Hepatic stellate cell (primary cell): ENCODE measurements around the gene LHPP.

ENCODE experiments used
- DNase-seq: peaks from one replicate; pipeline ENCODE4 v3.0.0; 2011; ENCODE audit warnings: low spot score

The LHPP gene

DNA sequence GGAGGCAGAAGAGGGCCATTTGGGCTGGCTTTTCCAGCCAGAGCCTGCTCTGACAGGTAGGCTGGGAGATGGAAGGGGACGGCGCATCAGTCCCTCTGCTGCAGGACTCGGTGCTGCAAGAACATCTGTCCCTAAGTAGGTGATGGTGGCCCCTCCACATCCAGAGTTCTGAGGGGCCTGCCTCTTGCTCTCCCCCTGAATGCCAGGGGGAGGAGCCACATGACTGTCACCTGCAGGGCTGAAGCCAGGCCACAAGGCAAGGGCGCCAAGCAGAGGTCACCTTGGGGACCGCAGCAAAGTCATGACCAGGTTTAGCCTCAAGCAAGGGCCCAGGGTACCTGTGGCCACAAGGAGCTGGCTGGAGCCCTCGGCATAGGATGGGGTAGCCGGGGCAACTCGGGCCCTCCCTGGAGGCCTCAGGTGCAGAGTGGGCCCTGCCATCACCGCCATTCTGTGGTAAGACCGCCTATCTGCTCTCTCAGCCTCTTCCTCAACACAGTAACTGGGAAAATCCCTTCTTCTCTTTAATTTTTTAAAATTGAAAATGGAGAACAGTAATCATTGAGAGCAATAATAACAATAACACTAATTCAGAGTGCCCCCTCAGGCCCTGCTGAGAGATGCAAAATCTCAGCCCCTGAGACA is 183.3 kb downstream of the LHPP start:
- DNase-seq: no peak

- no peak for DNase-seq
These were observed 184.0 kb downstream of the LHPP start for GRCh38 chr10:124645467-124646095.

DNA sequence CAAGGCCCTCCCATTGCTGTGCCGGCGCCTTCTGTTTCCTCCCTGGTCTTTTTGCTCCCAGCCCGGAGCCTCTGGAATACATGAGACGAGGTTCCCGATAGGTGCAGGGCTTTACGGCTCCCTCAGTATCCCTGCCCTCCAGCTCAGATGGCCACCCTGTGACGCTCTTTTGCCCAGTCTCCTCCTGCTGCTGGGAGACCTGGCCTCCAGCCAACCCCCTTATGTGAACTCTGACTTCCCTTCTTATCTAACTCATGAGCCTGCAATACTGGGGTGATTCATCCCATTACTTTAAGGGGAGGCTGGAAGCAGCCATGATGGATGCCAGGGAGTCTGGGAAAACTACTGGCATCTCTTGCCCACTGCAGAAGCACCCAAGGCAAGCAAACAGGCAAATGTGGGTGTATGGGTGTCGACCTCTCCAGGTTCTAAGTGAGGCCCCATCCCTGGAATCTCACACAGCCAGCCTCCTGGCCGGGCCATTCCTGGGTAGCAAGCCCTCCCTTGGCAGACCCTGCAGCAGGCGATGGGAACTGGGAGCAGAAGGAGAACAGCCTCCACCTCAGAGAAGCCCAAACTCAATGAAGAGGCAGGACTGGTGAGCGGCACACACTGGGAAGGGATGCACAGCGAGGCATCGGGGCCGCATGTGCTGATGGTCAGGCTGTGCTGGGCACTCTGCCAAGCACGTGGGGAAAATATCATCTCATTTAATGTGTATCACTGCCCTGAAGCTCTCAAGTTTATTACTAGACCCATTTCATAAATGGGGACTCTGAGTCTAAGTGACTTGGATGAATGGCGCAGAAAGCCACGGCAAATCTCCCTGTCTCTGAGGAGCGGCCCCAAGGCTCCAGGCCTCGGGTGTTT is 185.1 kb downstream of the LHPP start:
- peak; percentile 90 for DNase-seq

GRCh38 chr10:124647421-124648130 is 186.0 kb downstream of the LHPP start:
- peak; percentile 75 for DNase-seq

- DNase-seq: no peak
These were observed 186.5 kb downstream of the LHPP start for GRCh38 chr10:124648131-124648475.

DNA sequence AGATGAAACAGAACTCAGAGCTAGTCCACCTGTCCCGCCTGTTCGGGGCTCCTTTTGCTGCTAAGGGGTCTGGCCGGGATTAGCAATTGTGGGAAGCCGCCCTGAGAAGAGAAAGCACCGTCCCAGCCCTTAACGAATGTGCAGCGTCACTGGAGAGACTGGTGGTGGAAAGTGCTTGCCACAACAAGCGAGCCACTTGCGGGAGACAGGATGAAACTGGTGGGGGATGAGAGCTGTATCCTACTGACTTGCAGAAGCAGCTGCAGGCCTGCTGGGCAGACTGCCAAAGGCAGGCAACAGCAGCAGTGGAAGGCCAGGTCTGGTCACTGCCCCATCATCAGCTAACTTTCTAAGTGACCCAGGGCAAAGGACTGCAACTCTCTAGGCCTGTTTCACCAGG is 187.1 kb downstream of the LHPP start:
- DNase-seq: peak; percentile 94

GRCh38 chr10:124649214-124649613 is 187.6 kb downstream of the LHPP start:
- no peak for DNase-seq

GRCh38 chr10:124650263-124650662 is 188.6 kb downstream of the LHPP start:
- no peak for DNase-seq

- no peak for DNase-seq
These were observed 189.3 kb downstream of the LHPP start for GRCh38 chr10:124650820-124651401.

DNA sequence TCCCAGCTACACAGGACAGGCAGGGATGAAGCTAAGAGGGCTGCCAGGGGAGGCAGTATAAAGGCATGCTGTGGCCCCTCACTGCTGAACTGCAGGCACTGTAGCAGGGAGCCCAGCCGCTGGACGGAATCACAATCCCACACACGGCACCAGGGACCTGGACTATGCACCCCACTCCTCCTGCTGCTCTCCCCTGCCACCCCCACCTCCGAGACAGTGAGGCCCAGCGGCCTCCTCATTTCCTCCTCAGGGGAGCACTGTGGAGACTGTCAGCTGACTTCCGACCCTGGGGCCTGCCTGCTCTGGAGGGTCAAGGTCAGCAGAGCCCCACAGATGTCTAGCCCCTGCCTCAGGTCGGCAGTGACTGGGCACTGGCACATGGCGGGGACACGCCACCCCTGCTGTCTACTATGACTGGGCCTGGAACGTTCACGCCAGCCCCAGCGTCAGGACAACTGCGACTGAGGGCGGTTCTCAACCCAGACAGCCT is 189.8 kb downstream of the LHPP start:
- DNase-seq: no peak

DNA sequence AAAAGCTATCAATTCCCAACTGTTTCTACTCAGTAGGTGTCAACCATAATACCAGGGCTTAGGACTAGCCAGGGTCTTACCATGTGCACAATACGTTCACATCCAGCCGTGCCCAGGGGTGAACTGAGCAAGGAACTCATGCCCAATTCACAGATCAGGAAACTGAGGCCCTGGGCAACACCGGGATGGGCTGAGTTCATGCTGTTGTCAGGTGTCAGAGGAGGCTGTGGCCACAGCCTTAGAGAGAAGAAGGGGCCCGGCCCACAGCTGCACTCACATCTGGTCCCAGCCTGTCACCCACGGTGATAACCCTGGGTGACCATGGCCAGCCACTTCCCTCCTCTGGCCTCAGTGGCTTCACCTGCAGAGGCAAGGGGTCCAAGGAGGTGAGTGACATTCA is 190.6 kb downstream of the LHPP start:
- DNase-seq: no peak

- DNase-seq: no peak
These were observed 191.1 kb downstream of the LHPP start for GRCh38 chr10:124652701-124653100.

GRCh38 chr10:124653311-124653710 is 191.7 kb downstream of the LHPP start:
- no peak for DNase-seq

DNA sequence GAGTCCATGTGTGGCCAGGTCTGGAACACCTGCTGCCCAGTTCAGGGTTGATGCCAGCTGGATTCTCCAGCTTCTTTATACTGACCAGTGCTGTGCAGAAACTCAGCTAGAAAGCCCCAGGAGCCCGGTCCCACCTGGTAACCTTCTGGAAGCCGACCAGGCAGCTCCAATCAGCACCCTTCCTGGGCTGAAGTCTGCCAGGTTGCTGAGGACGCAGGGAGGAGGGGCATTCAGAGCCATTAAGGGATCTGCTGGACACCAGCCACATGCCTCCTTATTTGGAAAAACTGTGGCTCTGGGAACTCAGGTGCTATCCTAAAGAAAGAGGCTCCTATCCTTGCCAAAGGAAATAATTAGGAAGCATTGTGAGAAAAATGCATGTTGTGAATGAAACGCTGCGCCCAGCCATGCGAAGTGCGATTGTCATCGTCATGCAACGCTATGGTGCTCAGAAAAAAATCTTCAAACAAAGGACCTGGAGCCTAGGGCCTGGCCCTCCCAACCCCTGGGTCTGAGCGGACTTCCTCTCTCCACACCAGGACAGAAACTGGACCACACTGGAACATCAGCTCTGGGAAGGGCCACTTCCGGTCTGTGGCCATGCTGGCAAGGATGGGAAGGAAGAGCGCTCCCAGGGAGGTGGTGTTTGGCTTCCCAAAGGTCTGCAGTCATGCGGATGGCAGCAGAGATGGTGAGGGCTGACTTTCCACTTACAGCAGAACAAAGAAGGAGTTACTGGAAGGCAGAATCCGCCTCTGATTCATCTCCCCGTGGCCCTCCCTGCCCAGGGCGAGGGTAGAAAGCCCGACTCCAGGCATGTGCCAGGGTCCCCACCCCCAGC is 192.4 kb downstream of the LHPP start:
- DNase-seq: no peak

GRCh38 chr10:124654686-124655085 is 193.1 kb downstream of the LHPP start:
- no peak for DNase-seq

- no peak for DNase-seq
These were observed 193.8 kb downstream of the LHPP start for GRCh38 chr10:124655191-124656112.

GRCh38 chr10:124656113-124656490 is 194.5 kb downstream of the LHPP start:
- DNase-seq: no peak

DNA sequence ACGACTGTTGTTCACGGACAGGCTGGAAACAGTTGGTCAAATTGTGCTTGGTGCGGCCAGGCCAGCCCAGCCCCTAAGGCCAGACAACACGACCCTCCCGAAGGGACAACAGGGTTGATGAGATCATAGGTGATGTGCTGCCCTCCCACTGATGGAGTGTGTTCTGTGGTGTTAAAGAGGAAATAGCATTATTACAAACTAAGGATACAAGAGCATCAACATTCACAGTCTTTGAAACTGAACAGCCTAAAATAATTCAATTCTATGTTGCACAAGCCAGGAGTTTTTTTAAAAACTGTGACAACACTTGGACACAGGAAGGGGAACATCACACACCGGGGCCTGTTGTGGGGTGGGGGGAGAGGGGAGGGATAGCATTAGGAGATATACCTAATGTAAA is 194.9 kb downstream of the LHPP start:
- DNase-seq: no peak

DNA sequence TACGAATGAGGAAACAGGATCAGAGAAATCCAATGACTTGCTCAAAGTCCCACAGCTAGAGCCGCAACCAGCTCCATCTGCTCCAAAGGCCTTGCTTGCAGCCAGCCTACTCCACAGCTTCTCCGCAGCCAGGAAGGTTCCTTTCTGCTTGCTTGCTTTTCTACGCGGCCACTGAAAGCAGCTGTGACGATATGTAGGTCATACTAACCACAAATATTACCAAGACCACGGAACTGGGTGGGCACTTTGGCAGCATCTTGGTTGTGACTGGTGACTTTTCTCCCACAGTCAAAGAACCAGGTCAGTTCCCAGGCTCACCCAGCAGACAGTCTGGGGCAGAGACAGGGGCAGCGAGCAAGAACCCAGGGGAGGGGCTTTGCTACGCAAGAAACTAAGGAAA is 196.2 kb downstream of the LHPP start:
- DNase-seq: no peak
